GM12801 (cell line): ENCODE data around the gene FHIT.

Experiments used
- CTCF ChIP-seq: IDR thresholded peaks from one replicate; pipeline ENCODE4 v1.5.1; 2011; ENCODE audit warnings: control low read depth; ENCODE audit not compliant: insufficient read length; ENCODE audit errors: extremely low read depth

Gene FHIT

GRCh38 chr3:60017631-60018030 lies 1233.6 kb downstream of the FHIT start:
- TF ChIP-seq CTCF: no peak

DNA sequence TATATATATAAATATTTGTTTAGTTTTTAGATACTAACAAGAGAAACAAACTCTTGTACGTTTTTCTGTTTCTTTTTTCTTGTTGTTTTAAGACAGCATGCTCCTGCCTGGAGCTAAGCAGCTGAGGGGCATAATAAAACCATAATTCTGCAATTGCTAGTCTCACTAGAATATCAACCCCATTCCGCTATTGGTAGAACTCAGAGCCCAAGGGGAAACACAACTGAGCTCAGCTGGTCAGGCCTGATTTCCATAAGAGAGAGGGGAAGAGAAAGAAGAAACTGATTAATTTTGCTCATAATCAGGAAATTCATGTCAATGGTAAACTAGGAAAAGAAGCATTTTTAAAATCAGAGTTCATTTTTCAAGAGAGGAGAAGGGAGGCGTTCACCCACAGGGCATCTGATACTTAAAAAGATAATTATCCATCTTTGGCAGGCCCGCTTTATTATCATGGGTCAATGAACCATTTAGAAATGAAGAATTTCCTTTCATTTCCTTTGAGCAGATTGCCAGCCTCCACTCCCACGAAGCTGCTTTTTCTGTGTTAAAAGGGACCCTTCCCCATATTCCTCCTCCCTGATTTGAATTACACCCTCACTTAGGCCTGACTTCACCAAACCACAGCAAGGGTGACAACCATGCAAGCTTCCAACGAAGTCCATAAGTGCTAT lies 1236.1 kb downstream of the FHIT start:
- no peak for TF ChIP-seq CTCF

- no peak for TF ChIP-seq CTCF
These were observed 1238.0 kb downstream of the FHIT start for GRCh38 chr3:60013241-60013640.

- TF ChIP-seq CTCF: no peak
These were observed 1240.0 kb downstream of the FHIT start for GRCh38 chr3:60011218-60011617.

DNA sequence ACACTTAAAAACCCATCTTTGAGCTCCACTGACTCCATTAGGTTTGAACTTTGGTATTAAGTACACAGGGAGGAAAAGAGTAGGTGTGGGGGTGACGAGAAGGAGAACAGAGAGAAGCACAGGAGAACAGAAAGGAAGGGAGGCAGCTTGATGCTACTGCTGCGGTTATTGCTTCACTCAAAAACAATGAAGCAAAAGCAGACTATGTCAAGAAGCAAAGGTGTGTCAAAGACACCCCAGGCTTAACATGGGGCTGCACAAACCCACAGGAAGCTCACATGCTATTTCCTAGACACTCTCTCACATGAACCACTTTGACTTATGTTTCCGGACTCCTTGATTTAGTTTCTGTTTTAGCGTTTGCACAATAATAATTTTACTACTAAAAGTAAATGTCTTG lies 1240.5 kb downstream of the FHIT start:
- TF ChIP-seq CTCF: no peak

- TF ChIP-seq CTCF: no peak
These were observed 1241.2 kb downstream of the FHIT start for GRCh38 chr3:60009931-60010478.

GRCh38 chr3:60001369-60001768 lies 1249.9 kb downstream of the FHIT start:
- TF ChIP-seq CTCF: no peak
